ENCODE results near the gene TEX264. TPM values are rescaled to one million over a fixed set of nuclear protein-coding genes. Genes with fewer than 3 reads are reported as not detected.

TEX264 gene
- total RNA-seq, 1 donor: 80.0 TPM

DNA sequence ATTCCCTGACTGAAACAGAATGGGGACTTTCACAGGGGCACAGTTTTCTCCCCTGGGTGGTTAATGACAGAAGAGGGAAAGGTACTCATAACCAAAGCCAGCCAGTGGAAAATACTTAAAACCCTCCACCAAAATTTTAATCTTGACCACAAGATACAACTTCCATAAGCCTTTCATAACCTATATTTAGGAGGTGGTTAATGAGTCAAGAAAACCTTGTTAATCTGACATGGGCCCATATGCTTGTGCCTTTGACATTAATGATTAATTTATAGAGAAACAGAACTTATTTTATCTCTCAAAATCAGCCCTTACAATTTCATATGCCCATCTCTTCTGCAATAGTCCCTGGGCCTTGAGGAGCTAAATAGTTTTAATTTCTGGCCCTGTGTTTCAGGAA lies 76.8 kb downstream of the TEX264 start:
- DNase-seq (ENCODE audit: low read depth in 2 of 3, low spot score in 2 of 3): no peak

DNA sequence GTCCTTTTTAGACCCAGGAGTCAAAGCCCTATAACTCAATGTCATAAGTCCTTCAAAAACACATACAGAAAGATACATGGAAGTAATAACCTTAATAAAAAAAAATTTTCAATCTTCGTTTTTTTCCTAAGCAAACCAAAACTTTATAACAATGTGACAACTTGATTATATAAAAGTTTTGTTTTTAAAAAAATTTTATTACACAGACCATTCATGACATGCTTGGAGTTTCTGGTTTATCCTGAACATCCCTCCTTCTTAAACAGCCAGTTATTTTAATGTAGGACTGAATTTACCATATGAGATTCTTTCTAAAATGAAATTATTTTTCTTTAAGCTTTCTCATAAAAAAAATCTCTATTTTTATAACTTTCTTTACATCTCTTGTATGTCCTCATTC lies 77.3 kb downstream of the TEX264 start:
- DNase-seq (ENCODE audit: low read depth in 2 of 3, low spot score in 2 of 3): no peak

- no peak for DNase-seq (ENCODE audit: low read depth in 2 of 3, low spot score in 2 of 3)
Observed at GRCh38 chr3:51750878-51751277, 79.8 kb downstream of the TEX264 start.

DNA sequence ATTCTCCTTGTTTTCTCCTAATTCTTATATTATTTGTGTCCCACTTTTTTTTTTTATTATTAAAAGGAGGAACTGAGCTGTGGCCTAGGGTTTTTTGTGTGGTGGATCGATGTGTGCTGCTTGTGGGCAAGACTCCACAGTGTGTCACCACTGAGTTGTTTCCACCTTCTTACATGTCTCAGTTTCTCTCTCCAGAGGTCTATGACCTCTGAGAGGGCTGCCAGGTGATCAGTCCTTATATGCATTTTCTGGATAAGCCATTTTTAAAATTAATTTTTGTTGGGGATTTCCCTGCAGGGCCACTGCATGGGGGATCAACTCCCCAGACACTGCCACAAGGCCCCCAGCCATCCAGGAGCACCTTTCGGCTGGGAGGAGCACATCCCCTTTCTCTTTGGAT lies 80.2 kb downstream of the TEX264 start:
- no peak for DNase-seq (ENCODE audit: low read depth in 2 of 3, low spot score in 2 of 3)

Small RNAs within 50 kb of the gene (small RNA-seq; reads per million reads assigned to genes)
- gene RNA5SP132: 3.5 reads per million, percentile 82 among the genes with 10 or more reads in this experiment

Other genes with a start within 250 kb of the TEX264 start
- 16.7 TPM for gene DCAF1, start 171.2 kb upstream of the TEX264 start, total RNA-seq
- 29.4 TPM for gene RAD54L2, start 132.5 kb upstream of the TEX264 start, total RNA-seq
- 0.27 TPM for gene GRM2, start 35.8 kb downstream of the TEX264 start, total RNA-seq
- not detected for gene IQCF6, start 108.0 kb downstream of the TEX264 start, total RNA-seq
- gene IQCF2, start 190.4 kb downstream of the TEX264 start, total RNA-seq: not detected
- 0.27 TPM for gene IQCF5, start 204.3 kb downstream of the TEX264 start, total RNA-seq
- not detected for gene IQCF1, start 232.1 kb downstream of the TEX264 start, total RNA-seq